OCI-LY7 (cell line): Measurements from ENCODE around the gene NKX2-1. TPM values are rescaled to one million over a fixed set of nuclear protein-coding genes. Genes with fewer than 3 reads are reported as not detected.

Source experiments
- BruUV-seq: library from RNA; stranded (reverse); fragments of 400-500 nt; replicated peaks from 2 replicates; lab custom pipeline; 2021; lab: Mats Ljungman, UMichigan
- CTCF ChIA-PET: fragments of 300-600 bp; sonication (Branson Sonifier 250); formaldehyde crosslinking; loops from one replicate; lab custom pipeline; 2022; ENCODE audit warnings: antibody characterized with exemption; ENCODE audit not compliant: unreplicated experiment; lab: Charles Lee
- POLR2A ChIA-PET: fragments of 300-600 bp; sonication (Branson Sonifier 250); formaldehyde crosslinking; loops from one replicate; lab custom pipeline; 2022; ENCODE audit warnings: antibody characterized with exemption; lab: Charles Lee
- DNase-seq: peaks from one replicate; pipeline ENCODE4 v3.0.0-alpha.2; 2015; ENCODE audit warnings: low spot score
- H2AFZ ChIP-seq: fragments of 200-600 bp; sonication (generic), shearing (Covaris generic); 2 replicates; pipeline ENCODE4 v1.6.1; 2014; ENCODE audit warnings: mild to moderate bottlenecking, antibody characterized with exemption, low read length, moderate library complexity
- H3K27ac ChIP-seq: fragments of 200-600 bp; sonication (generic); 2 replicates; pipeline ENCODE4 v1.5.1; 2014; ENCODE audit warnings: mixed run types, low read depth, mild to moderate bottlenecking, moderate library complexity, low read length, inconsistent platforms; ENCODE audit not compliant: poor library complexity, severe bottlenecking
- H3K36me3 ChIP-seq: fragments of 200-600 bp; sonication (generic); 2 replicates; pipeline ENCODE4 v1.6.1; 2014; ENCODE audit warnings: mild to moderate bottlenecking, antibody characterized with exemption, low read length, moderate library complexity, mixed read lengths; ENCODE audit not compliant: insufficient read depth
- H3K4me1 ChIP-seq: fragments of 200-600 bp; sonication (generic); 2 replicates; pipeline ENCODE4 v1.5.1; 2014; ENCODE audit warnings: mild to moderate bottlenecking, low read length; ENCODE audit not compliant: insufficient read depth, poor library complexity, severe bottlenecking
- H3K4me2 ChIP-seq: fragments of 200-600 bp; sonication (generic); 2 replicates; pipeline ENCODE4 v1.6.1; 2014; ENCODE audit warnings: mild to moderate bottlenecking, low read length
- H3K4me3 ChIP-seq: fragments of 200-600 bp; sonication (generic); 2 replicates; pipeline ENCODE4 v1.5.1; 2014; ENCODE audit warnings: mild to moderate bottlenecking, low read depth, low read length; ENCODE audit not compliant: poor library complexity, severe bottlenecking
- H3K79me2 ChIP-seq: fragments of 200-600 bp; sonication (generic); 2 replicates; pipeline ENCODE4 v1.6.1; 2016; ENCODE audit warnings: low read depth, mild to moderate bottlenecking, low read length, moderate library complexity, mixed read lengths; ENCODE audit not compliant: insufficient read depth
- H3K9me2 ChIP-seq: fragments of 200-600 bp; sonication (generic); 2 replicates; pipeline ENCODE4 v1.6.1; 2016; ENCODE audit warnings: mild to moderate bottlenecking, low read length, mixed read lengths; ENCODE audit not compliant: insufficient read depth
- H3K9me3 ChIP-seq: fragments of 200-600 bp; sonication (generic); 2 replicates; pipeline ENCODE4 v1.6.1; 2014; ENCODE audit warnings: mild to moderate bottlenecking, mixed run types, low read length, mixed read lengths
- H4K20me1 ChIP-seq: fragments of 200-600 bp; sonication (generic); 2 replicates; pipeline ENCODE4 v1.6.1; 2014; ENCODE audit warnings: mild to moderate bottlenecking, antibody characterized with exemption, low read length, moderate library complexity, mixed read lengths; ENCODE audit not compliant: insufficient read depth
- EZH2phosphoT487 ChIP-seq: fragments of 200-600 bp; sonication (generic); IDR thresholded peaks from 2 replicates; pipeline ENCODE4 v1.6.1; 2018; ENCODE audit warnings: low read depth, borderline replicate concordance, mild to moderate bottlenecking, mixed run types, antibody characterized with exemption, low read length, moderate library complexity, mixed read lengths
- intact Hi-C: fragments of 100-400 bp; cut with micrococcal nuclease; formaldehyde crosslinking; loops from one replicate; pipeline ENCODE4 v1.10.0; 2022; ENCODE audit not compliant: unreplicated experiment
- total RNA-seq, 2 experiments: library from RNA; depleted of rRNA in 1 of 2; stranded (reverse); fragments of >200 nt in 1 of 2; shearing (Covaris generic) in 1 of 2; gene quantifications; 2 replicates each; pipeline ENCODE4 v1.2.3, GENCODE V29; 2014 to 2022
- TF ChIP-seq, protein P1 (sequence below): fragments of 200-600 bp; sonication (generic); conservative IDR thresholded peaks from 2 replicates; pipeline ENCODE4 v1.5.1; 2014; ENCODE audit warnings: mild to moderate bottlenecking, antibody characterized with exemption, low read length, moderate library complexity, mixed read lengths

Gene NKX2-1
- total RNA-seq, 2 experiments from 2014 or later = not detected

DNA sequence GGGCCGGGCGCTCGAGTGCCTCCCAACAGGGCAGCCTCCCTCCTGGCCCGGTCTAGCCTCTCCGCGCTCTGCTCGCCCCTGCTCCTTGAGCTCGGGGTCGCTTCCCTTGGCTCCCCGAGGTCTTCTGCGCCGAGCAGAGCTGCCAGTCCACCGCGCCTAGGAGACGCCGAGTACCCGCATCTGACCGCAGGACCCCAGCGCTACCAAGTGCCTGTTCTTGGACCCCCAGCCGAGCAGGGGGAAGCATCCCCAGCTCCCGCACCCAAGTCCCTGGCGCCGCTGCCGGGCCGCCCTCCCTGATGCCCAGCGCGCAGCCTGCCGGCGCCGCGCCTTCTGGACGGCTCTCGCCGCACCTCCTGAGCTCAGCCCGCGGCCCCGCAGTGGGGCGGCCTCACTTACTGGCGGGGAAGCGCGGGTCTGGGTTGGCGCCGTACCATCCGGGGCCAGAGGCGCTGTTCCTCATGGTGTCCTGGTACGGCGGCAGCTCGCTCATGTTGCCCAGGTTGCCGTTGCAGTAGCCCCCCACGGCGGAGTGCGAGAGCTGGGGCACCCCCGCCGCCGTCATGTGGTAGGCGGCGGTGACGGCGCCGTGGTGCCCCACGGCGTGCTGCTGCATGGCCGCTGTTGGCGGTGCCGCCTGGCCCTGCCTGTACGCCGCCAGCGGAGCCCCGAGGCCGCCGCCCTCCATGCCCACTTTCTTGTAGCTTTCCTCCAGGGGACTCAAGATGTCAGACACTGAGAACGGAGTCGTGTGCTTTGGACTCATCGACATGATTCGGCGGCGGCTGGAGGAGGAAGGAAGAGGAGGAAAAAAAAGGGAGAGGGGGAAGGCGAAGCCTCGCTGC is 1.2 kb downstream of the NKX2-1 start:
- Histone ChIP-seq H3K9me2 (no peaks in the 10 kb centered on the region), H4K20me1 (no peaks in the 10 kb centered on the region), H2AFZ (no peak overlapping the region), H3K4me1 (no peaks in the 10 kb centered on the region), H3K36me3 (no peaks in the 10 kb centered on the region), H3K79me2 (no peaks in the 10 kb centered on the region), H3K4me2 (no peak overlapping the region), H3K27ac (no peak overlapping the region), H3K4me3 (no peak overlapping the region), H3K9me3 (no peaks in the 10 kb centered on the region)
- ChIA-PET CTCF (no interaction called here), POLR2A (no interaction called here)
- intact Hi-C loops = no loop called here
- no peak for DNase-seq
- TF ChIP-seq, protein P1, sequence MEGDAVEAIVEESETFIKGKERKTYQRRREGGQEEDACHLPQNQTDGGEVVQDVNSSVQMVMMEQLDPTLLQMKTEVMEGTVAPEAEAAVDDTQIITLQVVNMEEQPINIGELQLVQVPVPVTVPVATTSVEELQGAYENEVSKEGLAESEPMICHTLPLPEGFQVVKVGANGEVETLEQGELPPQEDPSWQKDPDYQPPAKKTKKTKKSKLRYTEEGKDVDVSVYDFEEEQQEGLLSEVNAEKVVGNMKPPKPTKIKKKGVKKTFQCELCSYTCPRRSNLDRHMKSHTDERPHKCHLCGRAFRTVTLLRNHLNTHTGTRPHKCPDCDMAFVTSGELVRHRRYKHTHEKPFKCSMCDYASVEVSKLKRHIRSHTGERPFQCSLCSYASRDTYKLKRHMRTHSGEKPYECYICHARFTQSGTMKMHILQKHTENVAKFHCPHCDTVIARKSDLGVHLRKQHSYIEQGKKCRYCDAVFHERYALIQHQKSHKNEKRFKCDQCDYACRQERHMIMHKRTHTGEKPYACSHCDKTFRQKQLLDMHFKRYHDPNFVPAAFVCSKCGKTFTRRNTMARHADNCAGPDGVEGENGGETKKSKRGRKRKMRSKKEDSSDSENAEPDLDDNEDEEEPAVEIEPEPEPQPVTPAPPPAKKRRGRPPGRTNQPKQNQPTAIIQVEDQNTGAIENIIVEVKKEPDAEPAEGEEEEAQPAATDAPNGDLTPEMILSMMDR = no peak
- no peak for TF ChIP-seq EZH2phosphoT487
- BruUV-seq = no TSS peak

DNA sequence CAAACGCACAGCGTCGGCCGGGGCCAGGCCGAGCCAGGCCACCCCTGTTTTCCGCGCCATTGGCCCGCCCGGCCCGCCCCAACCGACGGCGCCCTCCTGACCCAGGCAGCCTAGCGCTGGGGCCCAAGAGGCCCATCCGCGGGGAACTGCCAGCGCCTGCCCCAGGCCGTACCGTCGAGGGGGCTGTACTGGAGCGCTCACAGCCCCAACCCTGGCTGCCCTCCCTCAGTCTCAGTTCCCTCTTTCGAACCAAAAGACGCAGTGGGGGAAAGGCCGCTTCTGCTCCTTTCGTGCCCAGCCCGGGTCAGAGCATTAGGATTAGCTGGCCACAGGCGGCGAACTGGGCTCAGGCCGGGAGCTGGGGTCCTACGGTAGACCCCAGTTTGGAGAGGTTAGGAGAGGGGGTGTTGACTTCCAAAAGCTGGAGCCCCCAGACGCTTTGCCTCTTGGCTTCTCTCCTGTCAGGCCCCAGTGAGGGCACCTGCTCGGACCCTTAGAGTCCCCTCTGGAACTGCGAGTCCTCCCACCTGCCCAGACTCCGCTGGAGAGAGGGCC is 1.9 kb downstream of the NKX2-1 start:
- no TSS peak for BruUV-seq
- POLR2A ChIA-PET = no interaction called here
- H3K4me2 ChIP-seq = no peak overlapping the region
- no peak overlapping the region for H3K4me3 ChIP-seq
- TF ChIP-seq EZH2phosphoT487 = no peak
- TF ChIP-seq, protein P1 = no peak
- H3K27ac ChIP-seq = no peak overlapping the region
- DNase-seq = no peak
- H3K4me1 ChIP-seq = no peaks in the 10 kb centered on the region
- intact Hi-C loops = no loop called here
- H4K20me1 ChIP-seq = no peaks in the 10 kb centered on the region
- H3K9me2 ChIP-seq = no peaks in the 10 kb centered on the region
- no peaks in the 10 kb centered on the region for H3K79me2 ChIP-seq
- H2AFZ ChIP-seq = no peak overlapping the region
- CTCF ChIA-PET = no interaction called here
- no peaks in the 10 kb centered on the region for H3K9me3 ChIP-seq
- H3K36me3 ChIP-seq = no peaks in the 10 kb centered on the region
